ENCODE results near the gene ALOX12B.
A peak's percentile ranks its signal among the peaks of the same experiment; 100 is the strongest.
"Not testable (repeated sequence)": the region's sequence is repeated elsewhere in the genome, so short reads cannot be mapped to it uniquely, and the experiment has no call there.

ALOX12B gene

GRCh38 chr17:8081876-8082275, 5.6 kb downstream of the ALOX12B start:
- DNase-seq, result no peak

GRCh38 chr17:8080799-8081219, 6.7 kb downstream of the ALOX12B start:
- peak; percentile 34 for DNase-seq

GRCh38 chr17:8080208-8080798, 7.2 kb downstream of the ALOX12B start:
- peak; percentile 42 for DNase-seq

GRCh38 chr17:8079291-8080207, 8.0 kb downstream of the ALOX12B start:
- peak; percentile 89 for DNase-seq

GRCh38 chr17:8077939-8078338, 9.6 kb downstream of the ALOX12B start:
- DNase-seq, result not testable (repeated sequence)

- no peak for DNase-seq
Measured at GRCh38 chr17:8076502-8077266, 10.8 kb downstream of the ALOX12B start.

- no peak for DNase-seq
Measured at GRCh38 chr17:8075574-8076342, 11.8 kb downstream of the ALOX12B start.

GRCh38 chr17:8075081-8075480, 12.4 kb downstream of the ALOX12B start:
- DNase-seq, result no peak

GRCh38 chr17:8074554-8074953, 13.0 kb downstream of the ALOX12B start:
- no peak for DNase-seq

GRCh38 chr17:8073627-8074484, 13.7 kb downstream of the ALOX12B start:
- DNase-seq, result peak; percentile 90

GRCh38 chr17:8072729-8073461, 14.6 kb downstream of the ALOX12B start:
- peak; percentile 56 for DNase-seq

- DNase-seq, result peak; percentile 40
Measured at GRCh38 chr17:8072341-8072728, 15.2 kb downstream of the ALOX12B start.

GRCh38 chr17:8071496-8071895, 16.0 kb downstream of the ALOX12B start:
- no peak for DNase-seq

- DNase-seq, result no peak
Measured at GRCh38 chr17:8069587-8069860, 18.0 kb downstream of the ALOX12B start.

GRCh38 chr17:8068736-8069586, 18.6 kb downstream of the ALOX12B start:
- no peak for DNase-seq

GRCh38 chr17:8067806-8068205, 19.7 kb downstream of the ALOX12B start:
- DNase-seq, result no peak

- DNase-seq, result peak; percentile 29
Measured at GRCh38 chr17:8066841-8067775, 20.4 kb downstream of the ALOX12B start.

GRCh38 chr17:8064561-8065019, 22.9 kb downstream of the ALOX12B start:
- DNase-seq, result no peak
